Stimulated activated CD4-positive, alpha-beta T cell treated with anti-CD3 and anti-CD28 coated beads, Interleukin-1b, Interleukin-23, amount 100 ng/mL, for 48 hours (primary cell): ENCODE results near the gene MTPN.

ENCODE experiments used
- DNase-seq: peaks from one replicate; pipeline ENCODE4 v3.0.0-alpha.2; 2020

Gene MTPN

GRCh38 chr7:135878284-135878683 lies 98.9 kb downstream of the MTPN start:
- no peak for DNase-seq

- no peak for DNase-seq
Observed at GRCh38 chr7:135877805-135878204, 99.4 kb downstream of the MTPN start.
